ENCODE data around the gene PLAAT5. TPM values are rescaled to one million over a fixed set of nuclear protein-coding genes. Genes with fewer than 3 reads are reported as not detected.
A peak's percentile ranks its signal among the peaks of the same experiment; 100 is the strongest.

PLAAT5 gene
- polyA plus RNA-seq, 1 experiment = not detected

DNA sequence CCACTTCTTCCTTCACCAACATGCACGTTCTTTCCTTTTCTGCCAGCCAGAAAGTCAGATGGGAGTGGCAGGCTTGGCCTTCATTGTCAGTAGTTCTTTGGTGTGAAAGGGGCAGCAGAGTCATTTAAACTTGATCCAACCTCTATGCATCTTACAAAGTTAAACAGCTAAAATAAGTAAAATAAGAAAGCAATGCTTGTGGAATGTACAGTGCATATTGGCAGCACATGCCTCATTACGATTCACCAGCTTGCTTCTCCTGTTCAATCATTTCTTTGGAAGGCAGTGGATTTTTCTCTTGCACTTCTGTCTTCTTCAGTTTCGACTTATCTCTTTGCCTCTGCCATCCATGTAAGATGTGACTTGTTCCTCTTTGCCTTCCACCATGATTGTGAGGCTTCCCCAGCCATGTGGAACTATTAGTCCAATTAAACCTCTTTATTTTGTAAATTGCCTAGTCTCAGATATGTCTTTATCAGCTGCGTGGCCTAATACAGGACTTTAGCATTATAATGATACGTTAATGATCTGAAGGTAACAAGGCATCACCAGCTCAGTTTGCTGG, 29.7 kb upstream of the PLAAT5 start:
- H3K4me3 ChIP-seq (ENCODE audit: low read depth, low read length) = no peak overlapping the region
- H3K27me3 ChIP-seq (ENCODE audit: control insufficient read depth, insufficient read depth, low read length) = no peaks in the 10 kb centered on the region; the same call in 1 of the 2 replicates
- no peaks in the 10 kb centered on the region for H3K36me3 ChIP-seq (ENCODE audit: control insufficient read depth, insufficient read depth, low read length)
- no peak for DNase-seq (ENCODE audit: low read depth)
- POLR2A ChIA-PET = no interaction called here
- no peak for TF ChIP-seq CTCF (IDR thresholded peaks at IDR 0.05; ENCODE audit: insufficient read depth, low read depth, low read length)
- CTCF ChIA-PET = interaction anchor here (0.6 to 0.7 kb wide), 3 partner anchors 103 to 316 kb away, joined by 3 to 4 read pairs (median 3); no protein-coding TSS in a partner anchor

GRCh38 chr11:63518548-63518947, 27.6 kb upstream of the PLAAT5 start:
- Histone ChIP-seq H3K36me3 (ENCODE audit: control insufficient read depth, insufficient read depth, low read length) (no peaks in the 10 kb centered on the region), H3K4me3 (ENCODE audit: low read depth, low read length) (no peak overlapping the region), H3K27me3 (ENCODE audit: control insufficient read depth, insufficient read depth, low read length) (peaks cover 4% of the 10 kb centered on the region; the same call in 1 of the 2 replicates)
- peak; percentile 15 for DNase-seq (ENCODE audit: low read depth)
- ChIA-PET CTCF (interaction anchor here (1.6 kb wide), 1 partner anchor 38 kb away, joined by 3 read pairs; no protein-coding TSS in a partner anchor), POLR2A (interaction anchor here (0.6 kb wide), 1 partner anchor 661 kb away, joined by 3 read pairs; no protein-coding TSS in a partner anchor)
- TF ChIP-seq CTCF (IDR thresholded peaks at IDR 0.05; ENCODE audit: insufficient read depth, low read depth, low read length) = no peak

DNA sequence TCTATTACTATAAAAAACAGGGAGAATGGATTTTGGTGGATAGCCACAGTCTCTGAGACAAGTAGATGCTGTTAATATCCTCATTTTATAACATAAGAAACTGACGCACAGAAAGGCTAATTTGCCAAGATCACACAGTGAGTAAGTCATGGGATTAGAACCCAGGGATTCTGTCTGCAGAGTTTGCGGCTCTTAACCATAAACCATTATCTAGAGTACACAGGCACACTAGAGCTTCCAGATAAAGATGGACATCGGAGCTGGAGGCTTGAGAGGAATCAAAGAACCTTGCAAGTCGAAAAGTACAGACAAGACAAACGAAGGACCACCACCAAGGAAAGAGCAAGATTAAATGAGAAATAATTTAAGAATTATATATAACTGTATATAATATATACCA, 26.2 kb upstream of the PLAAT5 start:
- ChIA-PET POLR2A (no interaction called here), CTCF (interaction anchor here (1.4 kb wide), 1 partner anchor 16 kb away, joined by 3 read pairs; no protein-coding TSS in a partner anchor)
- Histone ChIP-seq H3K36me3 (ENCODE audit: control insufficient read depth, insufficient read depth, low read length) (no peaks in the 10 kb centered on the region), H3K4me3 (ENCODE audit: low read depth, low read length) (no peak overlapping the region), H3K27me3 (ENCODE audit: control insufficient read depth, insufficient read depth, low read length) (peaks cover 4% of the 10 kb centered on the region; the same call in 1 of the 2 replicates)
- TF ChIP-seq CTCF (IDR thresholded peaks at IDR 0.05; ENCODE audit: insufficient read depth, low read depth, low read length) = no peak
- no peak for DNase-seq (ENCODE audit: low read depth)

DNA sequence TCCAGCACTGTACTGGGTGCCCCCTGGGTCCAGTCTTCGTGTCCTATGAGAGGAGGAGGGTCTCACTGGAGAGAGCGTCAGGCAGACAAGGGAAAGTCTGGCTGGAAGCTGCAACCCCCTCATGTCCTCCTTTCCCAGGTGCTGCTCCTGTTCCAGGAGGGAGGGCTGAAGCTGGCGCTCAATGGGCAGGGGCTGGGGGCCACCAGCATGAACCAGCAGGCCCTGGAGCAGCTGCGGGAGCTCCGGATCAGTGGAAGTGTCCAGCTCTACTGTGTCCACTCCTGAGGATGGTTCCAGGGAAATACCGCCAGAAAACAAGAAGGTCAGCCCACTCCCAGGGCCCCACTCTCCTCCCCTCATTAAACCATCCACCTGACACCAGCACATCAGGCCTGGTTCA, 25.1 kb upstream of the PLAAT5 start:
- ChIA-PET CTCF (interaction anchor here (1.4 kb wide), 1 partner anchor 18 kb away, joined by 3 read pairs; no protein-coding TSS in a partner anchor), POLR2A (no interaction called here)
- no peak overlapping the region for H3K4me3 ChIP-seq (ENCODE audit: low read depth, low read length)
- H3K36me3 ChIP-seq (ENCODE audit: control insufficient read depth, insufficient read depth, low read length) = no peaks in the 10 kb centered on the region
- TF ChIP-seq CTCF (IDR thresholded peaks at IDR 0.05; ENCODE audit: insufficient read depth, low read depth, low read length) = no peak
- DNase-seq (ENCODE audit: low read depth) = no peak
- H3K27me3 ChIP-seq (ENCODE audit: control insufficient read depth, insufficient read depth, low read length) = peaks cover 4% of the 10 kb centered on the region; the same call in 1 of the 2 replicates

DNA sequence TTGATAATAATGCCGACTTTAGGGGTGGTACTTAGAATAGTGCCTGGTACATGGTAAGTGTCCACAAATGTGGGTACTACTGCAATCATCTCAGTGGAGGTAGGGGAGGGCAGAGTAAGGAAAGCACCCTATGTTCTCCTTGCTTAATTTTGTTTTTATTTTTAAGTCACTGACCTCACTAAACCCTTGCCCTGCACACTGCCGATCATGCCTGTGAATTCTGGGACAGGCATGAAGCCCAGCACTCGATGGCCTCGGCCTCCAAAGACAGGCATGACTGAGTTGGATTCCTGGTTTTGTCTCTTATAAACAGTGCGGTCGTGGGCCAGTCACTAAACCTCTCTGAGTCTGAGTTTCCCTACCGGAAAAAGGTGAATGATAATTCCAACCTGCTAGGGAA, 21.8 kb upstream of the PLAAT5 start:
- Histone ChIP-seq H3K36me3 (ENCODE audit: control insufficient read depth, insufficient read depth, low read length) (no peaks in the 10 kb centered on the region), H3K27me3 (ENCODE audit: control insufficient read depth, insufficient read depth, low read length) (peaks cover 4% of the 10 kb centered on the region; the same call in 1 of the 2 replicates), H3K4me3 (ENCODE audit: low read depth, low read length) (no peak overlapping the region)
- ChIA-PET CTCF (no interaction called here), POLR2A (no interaction called here)
- DNase-seq (ENCODE audit: low read depth) = no peak
- no peak for TF ChIP-seq CTCF (IDR thresholded peaks at IDR 0.05; ENCODE audit: insufficient read depth, low read depth, low read length)

Measured in BJ (cell line).